SU-DHL-6 (cell line): ENCODE results near the gene FAM53A.

Experiments used
- CTCF ChIP-seq: fragments of 200-600 bp; sonication (generic); IDR thresholded peaks from one replicate; pipeline ENCODE4 v1.5.1; 2017; ENCODE audit warnings: antibody characterized with exemption, mild to moderate bottlenecking, low read length, moderate library complexity; ENCODE audit not compliant: insufficient read depth, poor library complexity, severe bottlenecking
- EZH2phosphoT487 ChIP-seq: fragments of 200-600 bp; sonication (generic), shearing (Covaris generic); conservative IDR thresholded peaks from 2 replicates; pipeline ENCODE4 v1.6.1; 2018; ENCODE audit warnings: mild to moderate bottlenecking, antibody characterized with exemption, low read length, moderate library complexity, mixed read lengths

DNA sequence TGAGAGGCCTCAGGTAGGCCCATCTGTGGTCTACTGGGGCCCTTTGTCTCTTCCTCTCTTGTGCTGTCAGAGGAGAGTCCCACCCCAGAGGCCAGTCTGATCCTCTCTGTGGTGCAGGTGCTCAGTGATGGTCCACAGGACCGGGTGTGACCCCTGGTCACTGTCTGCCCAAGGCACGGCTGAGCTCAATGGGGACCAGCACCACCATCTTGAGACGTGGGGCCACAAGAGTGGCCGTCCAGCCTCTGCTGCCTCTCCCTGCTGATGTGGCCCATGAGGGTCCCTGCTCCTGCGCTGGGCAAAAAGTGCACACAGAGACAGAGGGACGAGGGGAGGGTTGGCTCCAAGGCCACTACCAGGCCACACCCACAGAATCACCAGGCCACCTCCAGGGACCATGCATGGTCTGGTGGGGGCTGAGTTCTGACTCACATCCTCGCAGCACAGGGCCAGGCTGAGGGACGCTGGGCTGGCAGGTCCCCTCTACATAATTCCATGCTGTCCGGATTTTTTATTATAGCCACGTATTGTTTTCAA, 88.3 kb downstream of the FAM53A start:
- TF ChIP-seq CTCF (no peak), EZH2phosphoT487 (no peak)
